NCI-H2196 treated with DMSO at 0.1 percent for 48 hours (cell line): ENCODE results near the gene TAS2R46.
"Not testable (repeated sequence)": the region's sequence is repeated elsewhere in the genome, so short reads cannot be mapped to it uniquely, and the experiment has no call there.

Experiments used
- DNase-seq: peaks from one replicate; lab custom pipeline; 2025; ENCODE audit not compliant: unreplicated experiment; lab: John Stamatoyannopoulos, UW

Gene TAS2R46

DNA sequence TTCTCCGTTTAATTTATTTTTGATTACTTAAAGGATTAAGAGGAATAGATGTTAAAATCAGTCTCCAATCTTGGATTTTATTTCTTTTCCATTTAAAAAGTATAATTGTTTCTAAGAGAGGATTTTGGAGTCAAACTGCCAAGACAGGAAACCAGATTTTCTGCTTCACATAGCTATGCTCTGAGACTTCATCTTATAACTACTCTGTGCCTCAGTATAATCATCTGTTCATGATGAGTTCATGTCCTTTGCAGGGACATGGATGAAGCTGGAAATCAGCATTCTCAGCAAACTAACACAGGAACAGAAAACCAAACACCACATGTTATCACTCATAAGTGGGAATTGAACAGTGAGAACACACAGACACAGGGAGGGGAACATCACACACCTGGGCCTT, 21.9 kb downstream of the TAS2R46 start:
- DNase-seq = no peak

DNA sequence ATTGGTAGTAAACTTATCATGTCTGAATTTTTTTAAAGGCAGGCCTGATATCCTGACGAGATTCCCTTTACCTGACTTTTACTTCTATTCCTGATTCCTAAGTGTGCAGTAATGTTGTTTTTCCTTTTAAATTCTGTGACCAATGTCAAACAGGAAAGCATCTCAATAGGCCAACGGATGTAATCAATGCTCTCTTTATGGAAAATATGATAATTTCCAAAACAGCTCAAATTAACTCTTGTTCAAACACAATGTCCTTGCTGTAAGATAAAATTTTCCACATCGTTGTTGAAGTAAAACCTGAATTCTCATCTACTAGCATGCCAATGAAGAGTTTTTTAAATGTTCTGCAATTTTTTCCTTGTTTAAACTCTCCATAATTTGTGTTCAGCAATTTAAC, 22.9 kb downstream of the TAS2R46 start:
- no peak for DNase-seq

DNA sequence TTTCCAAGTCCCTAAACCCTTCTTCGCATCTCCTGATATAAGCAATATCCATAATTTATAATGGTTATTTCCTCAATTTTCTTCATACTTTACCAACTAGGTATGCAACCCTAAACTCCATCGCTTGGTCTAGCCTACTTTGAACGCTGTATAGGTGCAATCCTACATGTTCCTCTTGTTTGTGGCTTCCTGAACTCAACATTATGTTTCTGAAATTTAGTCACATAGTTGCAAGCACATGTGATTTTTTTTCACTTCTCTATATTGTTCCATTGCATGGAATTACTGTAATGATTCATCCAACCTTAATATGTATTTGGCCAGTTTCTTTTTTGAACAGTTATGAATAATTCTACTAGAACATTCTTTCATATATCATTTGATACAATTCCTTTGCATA, 28.1 kb downstream of the TAS2R46 start:
- DNase-seq = not testable (repeated sequence)

DNA sequence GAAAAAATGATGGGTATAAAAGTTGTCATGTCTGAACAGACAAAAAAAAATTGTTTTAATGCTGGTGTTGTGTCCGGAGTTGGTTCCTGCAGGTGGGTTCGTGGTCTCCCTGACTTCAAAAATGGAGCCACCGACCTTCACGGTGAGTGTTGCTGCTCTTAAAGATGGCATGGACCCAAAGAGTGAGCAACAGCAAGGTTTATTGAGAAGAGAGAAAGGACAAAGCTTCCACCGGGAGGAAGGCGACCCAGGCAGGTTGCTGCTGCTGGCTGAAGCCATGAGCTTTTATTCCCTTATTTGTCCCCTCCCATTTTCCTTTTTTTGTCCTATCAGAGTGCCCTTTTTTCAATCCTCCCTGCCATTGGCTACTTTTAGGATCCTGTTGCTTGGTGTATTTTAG, 30.8 kb downstream of the TAS2R46 start, which contains the start of gene TAS2R31:
Gene TAS2R31, minus strand, starts transcription at position 101 of the 400 bp plus-strand sequence. Its CDS starts 72 bp downstream, at position 29.
- DNase-seq = no peak

DNA sequence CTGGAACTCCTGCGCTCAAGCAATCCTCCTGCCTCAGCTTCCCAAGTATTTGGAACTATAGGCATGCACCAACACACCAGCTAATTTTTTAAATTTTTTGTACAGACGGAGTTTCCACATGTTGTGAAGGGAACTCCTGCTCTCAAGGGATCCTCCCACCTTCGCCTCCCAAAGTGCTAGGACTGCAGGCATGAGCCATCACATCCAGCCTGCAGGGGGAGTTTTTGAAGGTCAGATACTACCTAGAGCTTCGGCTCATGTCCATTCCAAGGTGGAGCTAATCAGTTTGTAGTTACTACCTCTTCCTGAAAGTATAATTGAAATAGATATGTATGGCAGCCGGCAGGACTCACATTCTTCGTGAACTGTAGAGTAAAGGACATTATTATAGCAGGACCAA, 36.0 kb downstream of the TAS2R46 start:
- no peak for DNase-seq

DNA sequence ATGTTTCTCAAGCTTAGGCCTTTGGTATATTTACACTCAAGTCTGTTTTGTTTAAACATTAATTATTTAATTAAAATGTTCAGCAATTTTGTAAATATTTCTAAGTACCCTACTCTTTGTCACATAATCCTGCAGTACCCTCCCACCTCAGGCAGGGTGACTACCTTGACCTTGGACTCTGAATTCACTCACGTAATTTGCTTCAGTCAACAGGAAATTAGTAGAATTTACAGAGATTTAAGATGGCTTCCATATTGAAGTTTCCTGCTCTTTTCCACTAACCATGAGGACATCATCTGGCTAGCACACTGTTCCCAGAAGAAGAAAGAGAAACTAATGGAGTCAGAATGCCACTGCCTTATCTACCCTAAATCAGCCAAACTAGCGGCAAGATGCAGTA, 38.7 kb downstream of the TAS2R46 start:
- no peak for DNase-seq

DNA sequence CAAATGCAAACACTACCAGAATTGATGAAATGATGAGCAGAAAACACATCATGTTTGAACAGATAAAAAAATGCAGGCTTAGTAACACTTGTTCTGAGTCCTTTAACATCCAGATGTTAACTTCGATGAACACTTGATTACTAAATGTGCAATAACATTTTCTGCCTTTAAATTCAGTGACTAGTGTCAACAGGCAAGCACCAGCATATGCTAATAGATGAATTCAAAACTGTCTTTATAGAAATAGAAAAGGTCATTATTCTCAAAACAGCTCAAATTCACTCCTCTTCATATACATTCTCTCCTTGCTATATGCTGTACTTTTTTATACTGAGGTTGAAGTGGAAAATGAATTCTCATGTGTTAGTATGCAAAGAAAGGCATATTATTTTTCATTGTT, 39.6 kb downstream of the TAS2R46 start, which contains the start of gene TAS2R19:
Gene TAS2R19, minus strand, starts transcription at position 101 of the 400 bp plus-strand sequence. Its CDS starts 49 bp downstream, at position 52.
- DNase-seq = no peak

DNA sequence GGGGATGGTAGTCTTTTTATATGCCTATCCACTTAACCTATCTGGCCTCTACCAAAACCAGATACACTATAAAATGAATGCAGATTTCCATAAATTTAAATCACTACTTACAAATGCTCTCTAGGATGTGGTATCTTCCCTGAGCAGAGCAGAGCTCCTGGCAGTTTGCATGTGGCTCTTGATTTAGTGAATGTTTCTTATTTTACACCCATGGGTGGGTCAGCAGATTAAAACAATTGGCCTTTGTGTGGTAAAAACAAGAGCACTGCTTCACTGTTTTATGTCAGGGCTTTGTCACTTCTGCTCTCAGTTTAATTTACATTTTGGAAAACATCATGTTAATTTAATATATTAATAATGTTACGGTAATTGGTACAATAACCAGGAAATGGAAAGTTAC, 45.2 kb downstream of the TAS2R46 start:
- no peak for DNase-seq

DNA sequence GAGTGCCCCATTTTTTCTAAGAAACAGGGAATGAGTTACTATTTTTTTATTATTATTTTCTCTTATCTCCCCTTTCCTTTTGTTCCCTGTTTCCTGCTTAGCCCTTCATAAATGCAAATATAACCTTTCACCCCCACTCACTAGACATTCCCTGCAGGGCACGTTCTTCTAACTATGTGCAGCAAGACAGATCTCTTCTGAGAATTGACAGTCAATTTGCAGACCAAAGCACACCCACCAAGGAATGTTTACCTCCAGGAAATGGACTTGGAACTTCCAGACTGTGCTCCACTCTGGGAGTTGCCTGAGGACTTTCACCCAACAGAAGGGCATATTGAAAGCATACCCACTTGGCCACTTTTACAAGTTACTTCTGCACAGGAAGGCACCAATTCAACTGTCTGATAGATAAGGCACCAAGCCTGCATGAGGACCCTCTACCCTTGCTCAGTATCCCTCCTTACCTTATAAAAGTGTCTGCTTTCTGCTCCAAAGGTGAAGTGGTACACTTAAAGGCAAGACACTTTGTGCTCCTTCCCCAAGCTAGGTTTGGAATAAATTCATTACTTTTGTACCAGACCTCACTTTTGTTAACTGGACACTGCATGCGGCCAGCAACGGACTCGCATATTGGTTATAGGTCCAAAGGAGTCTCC, 46.2 kb downstream of the TAS2R46 start:
- DNase-seq = no peak

DNA sequence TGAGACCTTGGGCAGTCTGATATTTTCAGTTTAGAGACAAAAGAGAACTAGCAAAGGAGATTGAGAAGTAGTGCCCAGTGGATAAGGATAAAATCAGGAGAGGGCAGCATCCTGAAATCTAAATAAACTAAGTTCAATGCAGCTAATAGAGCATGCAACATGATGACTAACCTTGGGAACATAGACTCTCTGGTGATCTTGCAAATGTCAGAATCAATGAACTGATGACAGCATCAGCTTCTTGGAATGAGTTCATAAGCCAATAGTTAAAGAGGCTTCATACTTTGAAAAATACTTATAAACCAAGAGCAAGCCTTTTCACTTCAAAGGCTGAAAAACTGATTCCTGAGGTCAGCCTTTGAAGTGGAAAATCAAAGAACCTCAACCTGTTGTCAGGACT, 47.9 kb downstream of the TAS2R46 start:
- no peak for DNase-seq
